ENCODE data around the gene AKAP3.

AKAP3 gene

GRCh38 chr12:4648501-4649357, at the start of gene AKAP3, which contains the start of gene NDUFA9:
Gene AKAP3 (minus strand): TSS chr12:4649051. CDS start chr12:4638196, 10,855 bp downstream.
Gene NDUFA9 (plus strand): TSS chr12:4649114. CDS start chr12:4649127, 13 bp downstream.
- DNase-seq = peak; percentile 79

GRCh38 chr12:4690760-4691159, 41.9 kb upstream of the AKAP3 start:
- DNase-seq = no peak

GRCh38 chr12:4685317-4685716, 36.5 kb upstream of the AKAP3 start:
- no peak for DNase-seq

GRCh38 chr12:4681732-4682131, 32.9 kb upstream of the AKAP3 start:
- DNase-seq = no peak

- DNase-seq = no peak
Observed at GRCh38 chr12:4679711-4680110, 30.9 kb upstream of the AKAP3 start.

- DNase-seq = no peak
Observed at GRCh38 chr12:4665236-4665635, 16.4 kb upstream of the AKAP3 start.

- no peak for DNase-seq
Observed at GRCh38 chr12:4663971-4664505, 15.2 kb upstream of the AKAP3 start.

- DNase-seq = no peak
Observed at GRCh38 chr12:4653691-4654090, 4.8 kb upstream of the AKAP3 start.

- DNase-seq = no peak
Observed at GRCh38 chr12:4653257-4653656, 4.4 kb upstream of the AKAP3 start.

GRCh38 chr12:4649358-4649661, 459 bp upstream of the AKAP3 start:
- DNase-seq = no peak

GRCh38 chr12:4648104-4648500, 749 bp downstream of the AKAP3 start:
- no peak for DNase-seq

GRCh38 chr12:4645023-4645422, 3.8 kb downstream of the AKAP3 start:
- no peak for DNase-seq

GRCh38 chr12:4643747-4644146, 5.1 kb downstream of the AKAP3 start:
- no peak for DNase-seq

- DNase-seq = no peak
Observed at GRCh38 chr12:4630262-4630661, 18.6 kb downstream of the AKAP3 start.

- DNase-seq = no peak
Observed at GRCh38 chr12:4628406-4628805, 20.4 kb downstream of the AKAP3 start.

GRCh38 chr12:4626543-4626942, 22.3 kb downstream of the AKAP3 start:
- no peak for DNase-seq

- no peak for DNase-seq
Observed at GRCh38 chr12:4621511-4621910, 27.3 kb downstream of the AKAP3 start.

- no peak for DNase-seq
Observed at GRCh38 chr12:4615667-4616066, 33.2 kb downstream of the AKAP3 start.

GRCh38 chr12:4610481-4610880, 38.4 kb downstream of the AKAP3 start:
- DNase-seq = no peak

GRCh38 chr12:4609071-4609470, 39.8 kb downstream of the AKAP3 start:
- DNase-seq = no peak

GRCh38 chr12:4607056-4607455, 41.8 kb downstream of the AKAP3 start:
- no peak for DNase-seq

- DNase-seq = peak; percentile 79
Observed at GRCh38 chr12:4604684-4605193, 44.1 kb downstream of the AKAP3 start.

GRCh38 chr12:4603946-4604345, 44.9 kb downstream of the AKAP3 start:
- no peak for DNase-seq

- DNase-seq = no peak
Observed at GRCh38 chr12:4603421-4603820, 45.4 kb downstream of the AKAP3 start.

- no peak for DNase-seq
Observed at GRCh38 chr12:4595881-4596280, 53.0 kb downstream of the AKAP3 start.

All from activated naive CD4-positive, alpha-beta T cell treated with anti-CD3 and anti-CD28 coated beads, Interleukin-2, amount 50 U/mL, for 16 hours (primary cell).